ENCODE data around the gene NDUFB8.

Gene NDUFB8

DNA sequence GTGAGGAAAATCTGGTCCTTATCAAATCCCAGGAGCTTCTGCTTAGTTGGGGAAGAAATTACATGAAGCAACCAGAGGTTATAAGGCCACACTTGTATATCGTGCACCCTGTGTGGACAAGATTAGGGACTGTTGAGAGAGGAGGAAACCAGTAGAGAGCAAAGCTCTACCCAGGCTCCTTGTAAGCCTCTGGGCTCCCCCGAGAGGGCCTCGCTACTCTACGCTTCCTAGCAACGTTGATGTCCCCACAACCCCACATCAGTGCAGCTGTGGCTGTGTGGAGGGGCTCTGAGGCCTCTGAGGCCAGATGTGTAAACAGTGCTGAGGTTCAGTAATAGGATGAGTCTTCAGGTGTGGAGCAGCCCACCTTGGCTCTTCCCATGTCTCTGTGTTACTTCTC is 22.1 kb upstream of the NDUFB8 start:
- TF ChIP-seq, protein P1, sequence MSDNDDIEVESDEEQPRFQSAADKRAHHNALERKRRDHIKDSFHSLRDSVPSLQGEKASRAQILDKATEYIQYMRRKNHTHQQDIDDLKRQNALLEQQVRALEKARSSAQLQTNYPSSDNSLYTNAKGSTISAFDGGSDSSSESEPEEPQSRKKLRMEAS (IDR thresholded peaks at IDR 0.05; ENCODE audit: low read depth, low read length), result no peak
- TF ChIP-seq POLR2A (IDR thresholded peaks at IDR 0.05; ENCODE audit: extremely low read depth, insufficient read length), result no peak
- no peak for TF ChIP-seq MYC (IDR thresholded peaks at IDR 0.05; ENCODE audit: low read depth, low read length)
- TF ChIP-seq, protein P2, sequence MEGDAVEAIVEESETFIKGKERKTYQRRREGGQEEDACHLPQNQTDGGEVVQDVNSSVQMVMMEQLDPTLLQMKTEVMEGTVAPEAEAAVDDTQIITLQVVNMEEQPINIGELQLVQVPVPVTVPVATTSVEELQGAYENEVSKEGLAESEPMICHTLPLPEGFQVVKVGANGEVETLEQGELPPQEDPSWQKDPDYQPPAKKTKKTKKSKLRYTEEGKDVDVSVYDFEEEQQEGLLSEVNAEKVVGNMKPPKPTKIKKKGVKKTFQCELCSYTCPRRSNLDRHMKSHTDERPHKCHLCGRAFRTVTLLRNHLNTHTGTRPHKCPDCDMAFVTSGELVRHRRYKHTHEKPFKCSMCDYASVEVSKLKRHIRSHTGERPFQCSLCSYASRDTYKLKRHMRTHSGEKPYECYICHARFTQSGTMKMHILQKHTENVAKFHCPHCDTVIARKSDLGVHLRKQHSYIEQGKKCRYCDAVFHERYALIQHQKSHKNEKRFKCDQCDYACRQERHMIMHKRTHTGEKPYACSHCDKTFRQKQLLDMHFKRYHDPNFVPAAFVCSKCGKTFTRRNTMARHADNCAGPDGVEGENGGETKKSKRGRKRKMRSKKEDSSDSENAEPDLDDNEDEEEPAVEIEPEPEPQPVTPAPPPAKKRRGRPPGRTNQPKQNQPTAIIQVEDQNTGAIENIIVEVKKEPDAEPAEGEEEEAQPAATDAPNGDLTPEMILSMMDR (IDR thresholded peaks at IDR 0.05; ENCODE audit: low read depth, low read length), result no peak
- no peak for DNase-seq (ENCODE audit: low read depth)
- no peak overlapping the region for H3K4me3 ChIP-seq (ENCODE audit: low read depth, low read length)

DNA sequence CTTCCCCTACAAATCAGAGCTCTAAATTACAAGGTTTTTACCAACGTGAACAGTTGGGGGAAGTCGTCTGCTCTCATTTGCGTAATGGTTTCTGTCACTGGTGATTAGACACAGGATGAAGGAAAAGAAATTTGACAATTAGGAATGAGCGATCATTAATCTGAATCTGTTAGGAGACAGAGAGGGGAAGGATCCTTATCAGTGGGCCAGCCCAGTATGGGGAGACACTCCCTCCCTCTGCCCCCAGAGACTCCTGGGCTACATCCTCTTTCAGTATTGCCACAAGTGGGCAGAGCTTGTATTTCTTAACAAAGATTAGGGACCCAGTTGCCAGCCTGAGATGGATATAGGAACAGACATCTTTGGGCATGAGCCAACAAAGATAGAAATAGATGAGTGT is 21.5 kb upstream of the NDUFB8 start:
- TF ChIP-seq, protein P2 (IDR thresholded peaks at IDR 0.05; ENCODE audit: low read depth, low read length), result no peak
- no peak for TF ChIP-seq POLR2A (IDR thresholded peaks at IDR 0.05; ENCODE audit: extremely low read depth, insufficient read length)
- no peak for TF ChIP-seq MYC (IDR thresholded peaks at IDR 0.05; ENCODE audit: low read depth, low read length)
- TF ChIP-seq, protein P1 (IDR thresholded peaks at IDR 0.05; ENCODE audit: low read depth, low read length), result no peak
- peak; percentile 55 for DNase-seq (ENCODE audit: low read depth)
- no peak overlapping the region for H3K4me3 ChIP-seq (ENCODE audit: low read depth, low read length)

DNA sequence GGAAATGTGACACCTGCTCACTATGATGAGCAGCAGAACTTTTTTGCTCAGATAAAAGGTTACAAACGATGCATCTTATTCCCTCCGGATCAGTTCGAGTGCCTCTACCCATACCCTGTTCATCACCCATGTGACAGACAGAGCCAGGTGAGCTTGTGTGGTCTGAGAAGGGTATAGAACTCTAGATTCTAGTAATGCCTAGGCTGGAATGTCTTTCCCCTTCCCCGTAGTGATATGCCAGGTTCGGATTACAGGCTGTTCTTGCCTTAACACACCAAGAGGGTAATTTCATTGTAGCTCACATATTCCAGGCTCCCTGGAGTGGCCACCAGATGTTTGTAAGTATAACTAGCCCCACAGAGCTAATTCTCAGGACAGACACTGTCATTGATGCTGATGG is 15.3 kb upstream of the NDUFB8 start:
- TF ChIP-seq, protein P1 (IDR thresholded peaks at IDR 0.05; ENCODE audit: low read depth, low read length), result no peak
- TF ChIP-seq, protein P2 (IDR thresholded peaks at IDR 0.05; ENCODE audit: low read depth, low read length), result no peak
- no peak for TF ChIP-seq POLR2A (IDR thresholded peaks at IDR 0.05; ENCODE audit: extremely low read depth, insufficient read length)
- TF ChIP-seq MYC (IDR thresholded peaks at IDR 0.05; ENCODE audit: low read depth, low read length), result no peak
- H3K4me3 ChIP-seq (ENCODE audit: low read depth, low read length), result no peak overlapping the region
- DNase-seq (ENCODE audit: low read depth), result no peak

DNA sequence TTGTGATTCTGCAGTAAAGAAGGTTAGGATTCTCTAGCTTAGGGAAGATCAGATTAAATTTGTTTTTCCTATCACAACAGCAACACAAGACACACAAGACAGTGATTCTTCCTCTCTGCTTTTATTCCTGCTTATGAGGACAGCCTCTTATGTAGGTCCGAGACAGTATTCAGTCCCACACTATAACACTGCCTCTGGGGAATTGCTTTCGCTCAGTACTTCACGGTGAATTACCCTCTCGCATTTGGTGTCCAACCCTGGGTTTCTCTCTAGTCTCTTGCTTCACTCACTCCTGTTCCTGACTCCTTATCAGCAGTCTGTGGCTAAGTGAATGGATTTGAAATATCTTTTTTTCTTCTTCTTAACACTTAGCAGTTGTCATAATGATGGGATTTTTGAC is 7.8 kb upstream of the NDUFB8 start:
- DNase-seq (ENCODE audit: low read depth), result no peak
- H3K4me3 ChIP-seq (ENCODE audit: low read depth, low read length), result peak overlapping the region; percentile 87
- TF ChIP-seq, protein P2 (IDR thresholded peaks at IDR 0.05; ENCODE audit: low read depth, low read length), result no peak
- TF ChIP-seq, protein P1 (IDR thresholded peaks at IDR 0.05; ENCODE audit: low read depth, low read length), result no peak
- no peak for TF ChIP-seq MYC (IDR thresholded peaks at IDR 0.05; ENCODE audit: low read depth, low read length)
- TF ChIP-seq POLR2A (IDR thresholded peaks at IDR 0.05; ENCODE audit: extremely low read depth, insufficient read length), result no peak

DNA sequence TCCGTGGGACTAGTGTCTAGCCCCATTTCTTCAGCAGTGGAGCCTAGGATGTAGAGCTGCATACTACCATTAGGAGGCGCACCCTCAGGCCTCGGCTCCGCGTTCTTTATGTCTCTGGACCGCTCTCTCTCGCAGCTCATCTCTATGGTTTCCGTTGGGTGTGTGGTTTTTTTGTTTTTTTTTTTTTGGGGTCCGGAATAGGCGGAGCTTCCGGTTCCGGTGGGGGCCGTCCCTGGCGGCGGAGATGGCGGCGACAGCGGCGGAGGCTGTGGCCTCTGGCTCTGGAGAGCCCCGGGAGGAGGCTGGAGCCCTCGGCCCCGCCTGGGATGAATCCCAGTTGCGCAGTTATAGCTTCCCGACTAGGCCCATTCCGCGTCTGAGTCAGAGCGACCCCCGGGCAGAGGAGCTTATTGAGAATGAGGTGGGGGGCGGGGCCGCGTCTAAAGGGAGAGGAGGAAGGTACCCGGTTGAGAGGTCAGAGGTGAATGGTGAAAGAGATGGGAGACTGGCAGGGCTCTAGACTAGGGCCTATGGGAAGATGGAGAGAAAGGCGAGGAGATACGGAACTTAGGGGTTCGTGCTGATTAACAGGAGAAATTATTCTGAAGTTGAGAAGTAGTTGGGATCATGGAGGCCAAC is 6.2 kb upstream of the NDUFB8 start, which contains the start of gene HIF1AN:
Gene HIF1AN (plus strand): TSS at position 229 of the 639 bp plus-strand sequence. CDS start 16 bp downstream, at position 245.
- TF ChIP-seq, protein P1 (IDR thresholded peaks at IDR 0.05; ENCODE audit: low read depth, low read length), result peak; percentile 56; the same call in 1 of the 2 replicates
- TF ChIP-seq MYC (IDR thresholded peaks at IDR 0.05; ENCODE audit: low read depth, low read length) (peak; percentile 75), POLR2A (IDR thresholded peaks at IDR 0.05; ENCODE audit: extremely low read depth, insufficient read length) (peak; percentile 95)
- TF ChIP-seq, protein P2 (IDR thresholded peaks at IDR 0.05; ENCODE audit: low read depth, low read length), result peak; percentile 98
- DNase-seq (ENCODE audit: low read depth), result peak; percentile 96
- peak within 1 kb of the TSS; percentile 87 for H3K4me3 ChIP-seq (ENCODE audit: low read depth, low read length)
